H1 (cell line): ENCODE measurements around the gene SESN1.

Experiments
- EGR1 ChIP-seq: IDR thresholded peaks from 2 replicates; pipeline ENCODE4 v1.6.1; 2011; ENCODE audit warnings: low read depth, low read length, borderline replicate concordance
- GABPA ChIP-seq: IDR thresholded peaks from 2 replicates; pipeline ENCODE4 v1.6.1; 2011; ENCODE audit warnings: mild to moderate bottlenecking, low read length, moderate library complexity, borderline replicate concordance; ENCODE audit not compliant: insufficient read depth
- JUND ChIP-seq: IDR thresholded peaks from 2 replicates; pipeline ENCODE4 v1.6.1; 2011; ENCODE audit warnings: mild to moderate bottlenecking, improper control_type of control experiment, low read length
- MAX ChIP-seq: IDR thresholded peaks from 2 replicates; pipeline ENCODE4 v1.6.1; 2012; ENCODE audit warnings: inconsistent platforms
- POLR2AphosphoS5 ChIP-seq: IDR thresholded peaks from 2 replicates; pipeline ENCODE4 v1.6.1; 2011; ENCODE audit warnings: low read depth, low read length
- TF ChIP-seq, protein P1 (sequence below), 3 experiments: IDR thresholded peaks; 1 replicate in 2 of 3; 2 replicates in 1 of 3; pipeline versions ENCODE4 v1.5.1 to v1.6.1; 2011; ENCODE audit warnings: low read length in 3 of 3, mild to moderate bottlenecking in 3 of 3, inconsistent platforms in 2 of 3, low read depth in 1 of 3, moderate library complexity in 1 of 3; ENCODE audit not compliant: insufficient read depth in 1 of 3; ENCODE audit errors: control extremely low read depth in 1 of 3

DNA sequence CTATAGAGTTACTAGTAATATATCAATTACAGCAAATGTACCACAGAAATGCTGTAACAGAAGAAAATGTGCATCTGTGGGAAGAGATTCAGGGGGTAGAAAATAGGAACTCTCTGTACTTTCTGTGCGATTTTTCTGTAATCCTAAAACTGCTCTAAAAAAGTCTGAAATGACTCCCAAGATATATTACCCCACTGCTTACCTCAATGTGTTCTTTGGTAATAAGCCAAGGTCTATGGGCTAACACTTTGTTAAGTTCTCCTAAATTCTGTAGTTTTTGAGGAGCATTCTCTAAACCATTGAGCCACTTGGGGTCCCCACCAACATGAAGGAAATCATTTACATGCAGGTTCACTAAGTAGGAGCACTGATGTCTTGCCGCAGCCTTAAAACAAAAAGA is 94.4 kb downstream of the SESN1 start:
- TF ChIP-seq, protein P1, sequence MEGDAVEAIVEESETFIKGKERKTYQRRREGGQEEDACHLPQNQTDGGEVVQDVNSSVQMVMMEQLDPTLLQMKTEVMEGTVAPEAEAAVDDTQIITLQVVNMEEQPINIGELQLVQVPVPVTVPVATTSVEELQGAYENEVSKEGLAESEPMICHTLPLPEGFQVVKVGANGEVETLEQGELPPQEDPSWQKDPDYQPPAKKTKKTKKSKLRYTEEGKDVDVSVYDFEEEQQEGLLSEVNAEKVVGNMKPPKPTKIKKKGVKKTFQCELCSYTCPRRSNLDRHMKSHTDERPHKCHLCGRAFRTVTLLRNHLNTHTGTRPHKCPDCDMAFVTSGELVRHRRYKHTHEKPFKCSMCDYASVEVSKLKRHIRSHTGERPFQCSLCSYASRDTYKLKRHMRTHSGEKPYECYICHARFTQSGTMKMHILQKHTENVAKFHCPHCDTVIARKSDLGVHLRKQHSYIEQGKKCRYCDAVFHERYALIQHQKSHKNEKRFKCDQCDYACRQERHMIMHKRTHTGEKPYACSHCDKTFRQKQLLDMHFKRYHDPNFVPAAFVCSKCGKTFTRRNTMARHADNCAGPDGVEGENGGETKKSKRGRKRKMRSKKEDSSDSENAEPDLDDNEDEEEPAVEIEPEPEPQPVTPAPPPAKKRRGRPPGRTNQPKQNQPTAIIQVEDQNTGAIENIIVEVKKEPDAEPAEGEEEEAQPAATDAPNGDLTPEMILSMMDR (IDR thresholded peaks at IDR 0.05; ENCODE audit: control extremely low read depth in 1 of 3, insufficient read depth in 1 of 3, low read depth in 1 of 3, low read length in 3 of 3), result no peak
- no peak for TF ChIP-seq MAX
- no peak for TF ChIP-seq GABPA
- no peak for TF ChIP-seq JUND
- TF ChIP-seq EGR1, result no peak
- TF ChIP-seq POLR2AphosphoS5, result no peak
